ENCODE data around the gene SELENBP1.
"Not testable (repeated sequence)": the region's sequence is repeated elsewhere in the genome, so short reads cannot be mapped to it uniquely, and the experiment has no call there.

The SELENBP1 gene

GRCh38 chr1:151401125-151401788 is 28.8 kb upstream of the SELENBP1 start:
- H3K36me3 ChIP-seq (ENCODE audit: control insufficient read depth in 1 of 2, insufficient read depth in 2 of 2, low read length in 2 of 2): peaks cover 22 to 37% of the 10 kb centered on the region in 2 experiments
- no peak overlapping the region for H2BK120ac ChIP-seq (ENCODE audit: insufficient read depth, low read length, poor library complexity)
- no peaks in the 10 kb centered on the region for H3K9me3 ChIP-seq (ENCODE audit: insufficient read depth, low read depth, low read length)
- no peak overlapping the region for H3K18ac ChIP-seq (ENCODE audit: low read length)
- H3K79me1 ChIP-seq (ENCODE audit: low read length): peaks cover 7% of the 10 kb centered on the region
- DNase-seq: no peak
- no peak overlapping the region for H3K9ac ChIP-seq (ENCODE audit: low read length)
- no peak overlapping the region for H3K4ac ChIP-seq (ENCODE audit: low read depth, low read length)
- no peaks in the 10 kb centered on the region for H3K27me3 ChIP-seq (ENCODE audit: insufficient read depth, low read length)
- H3K79me2 ChIP-seq (ENCODE audit: control insufficient read depth, insufficient read depth, low read length, poor library complexity): peaks cover 7% of the 10 kb centered on the region
- no peak overlapping the region for H3K14ac ChIP-seq (ENCODE audit: low read length)
- H3K4me1 ChIP-seq (ENCODE audit: control insufficient read depth in 1 of 2, insufficient read depth in 2 of 2, low read length in 2 of 2): peaks cover 6 to 10% of the 10 kb centered on the region in 2 experiments
- no peak overlapping the region for H3K4me2 ChIP-seq (ENCODE audit: low read length)
- H4K8ac ChIP-seq (ENCODE audit: low read depth, low read length): no peak overlapping the region
- no peak overlapping the region for H3K4me3 ChIP-seq (ENCODE audit: low read depth, low read length)
- H3K27ac ChIP-seq (ENCODE audit: low read depth, low read length): no peak overlapping the region
- H2AFZ ChIP-seq (ENCODE audit: insufficient read depth, low read length, poor library complexity): no peak overlapping the region
- no CpG with 5 or more reads among the region's 13 CpGs for whole genome bisulfite sequencing (ENCODE audit: extremely low coverage, insufficient coverage, insufficient read length)
- no peak overlapping the region for H2AK5ac ChIP-seq (ENCODE audit: low read length)
- no peak overlapping the region for H4K12ac ChIP-seq (ENCODE audit: low read depth, low read length)
- H2BK12ac ChIP-seq (ENCODE audit: low read length): no peak overlapping the region
- no peak overlapping the region for H2BK5ac ChIP-seq (ENCODE audit: low read depth, low read length, poor library complexity)
- H3K23ac ChIP-seq (ENCODE audit: low read length): peak overlapping the region; percentile 25
- H4K91ac ChIP-seq (ENCODE audit: low read depth, low read length): no peak overlapping the region

- Histone ChIP-seq H3K4me2 (ENCODE audit: low read length) (peak within 1 kb of the TSS; percentile 79), H3K79me1 (ENCODE audit: low read length) (peaks cover 7% of the 10 kb centered on the region), H2BK5ac (ENCODE audit: low read depth, low read length, poor library complexity) (peak within 1 kb of the TSS; percentile 59), H3K79me2 (ENCODE audit: control insufficient read depth, insufficient read depth, low read length, poor library complexity) (peaks cover 7% of the 10 kb centered on the region), H3K4me1 (ENCODE audit: control insufficient read depth in 1 of 2, insufficient read depth in 2 of 2, low read length in 2 of 2) (peaks cover 6 to 10% of the 10 kb centered on the region in 2 experiments), H2BK12ac (ENCODE audit: low read length) (no peak within 1 kb of the TSS), H2BK120ac (ENCODE audit: insufficient read depth, low read length, poor library complexity) (peak within 1 kb of the TSS; percentile 50), H2AFZ (ENCODE audit: insufficient read depth, low read length, poor library complexity) (peak within 1 kb of the TSS; percentile 38), H4K91ac (ENCODE audit: low read depth, low read length) (peak within 1 kb of the TSS; percentile 76), H3K14ac (ENCODE audit: low read length) (peak within 1 kb of the TSS; percentile 80), H3K9me3 (ENCODE audit: insufficient read depth, low read depth, low read length) (no peaks in the 10 kb centered on the region), H3K27me3 (ENCODE audit: insufficient read depth, low read length) (no peaks in the 10 kb centered on the region), H2AK5ac (ENCODE audit: low read length) (peak within 1 kb of the TSS; percentile 60), H3K18ac (ENCODE audit: low read length) (peak within 1 kb of the TSS; percentile 53), H3K36me3 (ENCODE audit: control insufficient read depth in 1 of 2, insufficient read depth in 2 of 2, low read length in 2 of 2) (peaks cover 7 to 20% of the 10 kb centered on the region in 2 experiments), H3K4me3 (ENCODE audit: low read depth, low read length) (peak within 1 kb of the TSS; percentile 94), H3K4ac (ENCODE audit: low read depth, low read length) (peak within 1 kb of the TSS; percentile 93), H4K12ac (ENCODE audit: low read depth, low read length) (peak within 1 kb of the TSS; percentile 87), H3K23ac (ENCODE audit: low read length) (peak within 1 kb of the TSS; percentile 28), H3K27ac (ENCODE audit: low read depth, low read length) (peak within 1 kb of the TSS; percentile 44), H4K8ac (ENCODE audit: low read depth, low read length) (peak within 1 kb of the TSS; percentile 79), H3K9ac (ENCODE audit: low read length) (peak within 1 kb of the TSS; percentile 97)
- DNase-seq: peak; percentile 84 to 94
- WGBS (ENCODE audit: extremely low coverage, insufficient coverage, insufficient read length): no CpG with 5 or more reads among the region's 63 CpGs
Measured at GRCh38 chr1:151399324-151400171, 27.0 kb upstream of the SELENBP1 start, which contains the start of gene PSMB4. PSMB4 (plus strand) TSS chr1:151399573; CDS start chr1:151399588, 15 bp downstream.

DNA sequence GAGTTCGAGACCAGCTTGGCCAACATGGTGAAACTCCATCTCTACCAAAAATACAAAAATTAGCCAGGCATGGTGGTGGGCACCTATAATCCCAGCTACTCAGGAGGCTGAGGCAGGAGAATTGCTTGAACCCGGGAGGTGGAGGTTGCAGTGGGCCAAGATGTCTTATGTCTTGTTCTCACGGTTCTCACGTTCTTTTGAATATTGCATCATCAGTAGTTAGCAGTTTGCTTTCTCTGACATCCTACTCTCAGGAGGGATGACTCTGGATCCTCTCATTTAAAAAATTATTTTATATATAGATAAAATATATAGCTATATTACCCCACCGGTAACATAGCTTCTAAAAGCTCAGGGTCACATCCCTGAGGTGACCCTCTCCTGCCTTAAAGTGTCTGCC is 23.8 kb upstream of the SELENBP1 start:
- WGBS (ENCODE audit: extremely low coverage, insufficient coverage, insufficient read length): no CpG with 5 or more reads among the region's 5 CpGs
- H2BK12ac ChIP-seq (ENCODE audit: low read length); H3K27me3 ChIP-seq (ENCODE audit: insufficient read depth, low read length); H2BK120ac ChIP-seq (ENCODE audit: insufficient read depth, low read length, poor library complexity); H3K9me3 ChIP-seq (ENCODE audit: insufficient read depth, low read depth, low read length); DNase-seq; H3K18ac ChIP-seq (ENCODE audit: low read length); H4K8ac ChIP-seq (ENCODE audit: low read depth, low read length); H3K4me2 ChIP-seq (ENCODE audit: low read length); H3K23ac ChIP-seq (ENCODE audit: low read length); H3K4ac ChIP-seq (ENCODE audit: low read depth, low read length); H2AFZ ChIP-seq (ENCODE audit: insufficient read depth, low read length, poor library complexity); H3K79me2 ChIP-seq (ENCODE audit: control insufficient read depth, insufficient read depth, low read length, poor library complexity); H3K27ac ChIP-seq (ENCODE audit: low read depth, low read length); H4K12ac ChIP-seq (ENCODE audit: low read depth, low read length); H2AK5ac ChIP-seq (ENCODE audit: low read length); H4K91ac ChIP-seq (ENCODE audit: low read depth, low read length); H3K9ac ChIP-seq (ENCODE audit: low read length); H3K4me3 ChIP-seq (ENCODE audit: low read depth, low read length); H3K36me3 ChIP-seq (ENCODE audit: control insufficient read depth in 1 of 2, insufficient read depth in 2 of 2, low read length in 2 of 2); H3K4me1 ChIP-seq (ENCODE audit: control insufficient read depth in 1 of 2, insufficient read depth in 2 of 2, low read length in 2 of 2); H3K14ac ChIP-seq (ENCODE audit: low read length); H3K79me1 ChIP-seq (ENCODE audit: low read length); H2BK5ac ChIP-seq (ENCODE audit: low read depth, low read length, poor library complexity): not testable (repeated sequence)

DNA sequence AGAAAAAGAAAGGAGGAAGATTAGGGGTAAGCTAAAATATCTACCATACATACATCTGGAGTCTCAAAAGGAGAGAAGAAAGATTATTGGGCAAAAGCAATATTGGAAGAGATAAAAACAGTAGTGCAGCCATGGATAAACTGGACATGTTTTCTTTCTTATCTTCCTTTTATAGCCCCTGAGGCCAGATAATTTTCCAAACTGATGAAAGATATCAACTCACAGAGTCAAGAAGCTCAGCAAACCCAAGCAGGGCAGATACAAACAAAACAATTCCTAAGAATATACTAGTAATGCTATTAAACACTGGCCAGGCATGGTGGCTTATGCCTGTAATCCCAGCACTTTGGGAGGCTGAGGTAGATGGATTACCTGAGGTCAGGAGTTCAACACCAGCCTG is 21.1 kb upstream of the SELENBP1 start:
- no peaks in the 10 kb centered on the region for H3K9me3 ChIP-seq (ENCODE audit: insufficient read depth, low read depth, low read length)
- H3K79me1 ChIP-seq (ENCODE audit: low read length): no peaks in the 10 kb centered on the region
- no peak overlapping the region for H4K12ac ChIP-seq (ENCODE audit: low read depth, low read length)
- H4K8ac ChIP-seq (ENCODE audit: low read depth, low read length): no peak overlapping the region
- H3K27ac ChIP-seq (ENCODE audit: low read depth, low read length): no peak overlapping the region
- H3K4ac ChIP-seq (ENCODE audit: low read depth, low read length): no peak overlapping the region
- H3K23ac ChIP-seq (ENCODE audit: low read length): no peak overlapping the region
- no peaks in the 10 kb centered on the region for H3K36me3 ChIP-seq (ENCODE audit: control insufficient read depth in 1 of 2, insufficient read depth in 2 of 2, low read length in 2 of 2)
- H3K4me3 ChIP-seq (ENCODE audit: low read depth, low read length): no peak overlapping the region
- no peaks in the 10 kb centered on the region for H3K27me3 ChIP-seq (ENCODE audit: insufficient read depth, low read length)
- H3K14ac ChIP-seq (ENCODE audit: low read length): no peak overlapping the region
- no peak overlapping the region for H2AK5ac ChIP-seq (ENCODE audit: low read length)
- no peak overlapping the region for H2AFZ ChIP-seq (ENCODE audit: insufficient read depth, low read length, poor library complexity)
- H4K91ac ChIP-seq (ENCODE audit: low read depth, low read length): no peak overlapping the region
- H3K4me1 ChIP-seq (ENCODE audit: control insufficient read depth in 1 of 2, insufficient read depth in 2 of 2, low read length in 2 of 2): no peaks in the 10 kb centered on the region
- H2BK120ac ChIP-seq (ENCODE audit: insufficient read depth, low read length, poor library complexity): no peak overlapping the region
- H2BK12ac ChIP-seq (ENCODE audit: low read length): no peak overlapping the region
- DNase-seq: no peak
- no peaks in the 10 kb centered on the region for H3K79me2 ChIP-seq (ENCODE audit: control insufficient read depth, insufficient read depth, low read length, poor library complexity)
- H3K4me2 ChIP-seq (ENCODE audit: low read length): no peak overlapping the region
- H2BK5ac ChIP-seq (ENCODE audit: low read depth, low read length, poor library complexity): no peak overlapping the region
- no peak overlapping the region for H3K18ac ChIP-seq (ENCODE audit: low read length)
- no peak overlapping the region for H3K9ac ChIP-seq (ENCODE audit: low read length)
